SK-N-DZ (cell line): ENCODE data around the gene DGCR6. TPM values are rescaled to one million over a fixed set of nuclear protein-coding genes. Genes with fewer than 3 reads are reported as not detected.
"Not testable (repeated sequence)": the region's sequence is repeated elsewhere in the genome, so short reads cannot be mapped to it uniquely, and the experiment has no call there.

Source experiments
- DNase-seq: peaks from one replicate; pipeline ENCODE4 v3.0.0-alpha.2; 2015; ENCODE audit warnings: low spot score
- polyA plus RNA-seq, 2 experiments: library from polyadenylated mRNA; depleted of rRNA; stranded (reverse); fragments of >200 nt; gene quantifications; 2 replicates each; pipeline ENCODE4 v1.2.3, GENCODE V29; 2014

Gene DGCR6
- polyA plus RNA-seq (2014; cell fraction: cytosol; rRNA removed): 2.4 and 2.5 TPM in 2 replicates
- 13.5 and 15.4 TPM in 2 replicates for polyA plus RNA-seq (2014; cell fraction: nucleus; rRNA removed)

DNA sequence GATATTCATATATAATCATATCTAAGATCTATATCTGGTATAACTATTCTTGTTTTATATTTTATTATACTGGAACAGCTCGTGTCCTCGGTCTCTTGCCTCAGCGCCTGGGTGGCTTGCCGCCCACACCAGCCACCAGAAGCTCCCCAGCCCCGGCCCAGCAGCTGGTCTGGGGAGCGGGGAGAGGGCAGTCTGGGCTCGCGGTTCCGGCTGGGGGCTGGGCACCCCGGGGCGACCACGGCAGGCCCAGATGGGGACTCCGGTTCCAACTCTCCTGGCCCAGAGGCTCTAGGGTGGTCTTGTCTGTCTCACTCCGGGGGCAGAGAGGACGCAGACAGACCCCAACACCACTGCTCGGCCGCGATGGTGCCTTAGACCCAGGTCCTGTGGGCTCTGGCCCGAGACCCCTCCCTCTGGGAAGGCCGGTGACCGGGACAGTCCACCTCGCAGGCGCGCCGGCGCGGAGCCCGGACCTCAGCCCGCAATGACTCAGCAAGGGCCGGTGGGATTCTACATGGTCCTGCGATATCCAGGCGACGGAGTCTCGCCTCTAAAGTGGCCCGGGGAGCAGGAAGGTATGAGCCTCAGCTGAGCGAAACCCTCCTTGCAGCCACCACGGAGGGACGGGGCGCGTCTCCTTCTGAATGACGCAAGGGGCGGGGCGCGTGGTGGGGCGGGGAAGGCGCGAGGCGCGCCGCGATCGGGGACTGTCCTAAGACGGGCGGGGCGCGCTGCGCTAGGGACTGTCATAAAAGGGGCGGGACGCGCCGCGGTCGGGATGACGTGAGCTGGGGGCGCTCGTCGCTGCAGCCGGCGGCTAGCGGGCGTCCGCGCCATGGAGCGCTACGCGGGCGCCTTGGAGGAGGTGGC, at the start of gene DGCR6:
Gene DGCR6 (plus strand): TSS at position 781 of the 870 bp plus-strand sequence. CDS start 55 bp downstream, at position 836.
- no peak for DNase-seq

GRCh38 chr22:18859314-18859713, 46.8 kb upstream of the DGCR6 start:
- peak; percentile 2 for DNase-seq

GRCh38 chr22:18881260-18881659, 24.9 kb upstream of the DGCR6 start:
- peak; percentile 0 for DNase-seq

DNA sequence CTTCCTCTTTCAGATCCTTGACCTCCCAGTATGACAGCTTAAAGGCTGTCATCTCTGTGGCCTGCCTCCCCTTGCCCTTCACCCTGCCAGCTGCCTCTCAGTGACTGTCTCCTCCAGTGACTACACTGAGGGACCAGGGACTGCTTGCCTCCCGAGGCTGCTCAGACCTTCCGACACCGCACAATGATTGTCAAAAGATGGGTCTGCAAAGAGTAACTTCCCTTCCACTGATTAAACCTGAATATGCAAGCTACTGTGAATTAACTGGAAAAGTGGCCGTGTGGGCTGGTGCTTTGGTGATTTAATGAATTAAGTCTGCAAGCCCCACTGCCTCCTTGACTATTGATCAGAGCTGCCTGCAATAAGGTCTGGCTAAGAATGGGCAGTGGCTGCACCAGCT, 21.7 kb upstream of the DGCR6 start:
- DNase-seq: peak; percentile 3

DNA sequence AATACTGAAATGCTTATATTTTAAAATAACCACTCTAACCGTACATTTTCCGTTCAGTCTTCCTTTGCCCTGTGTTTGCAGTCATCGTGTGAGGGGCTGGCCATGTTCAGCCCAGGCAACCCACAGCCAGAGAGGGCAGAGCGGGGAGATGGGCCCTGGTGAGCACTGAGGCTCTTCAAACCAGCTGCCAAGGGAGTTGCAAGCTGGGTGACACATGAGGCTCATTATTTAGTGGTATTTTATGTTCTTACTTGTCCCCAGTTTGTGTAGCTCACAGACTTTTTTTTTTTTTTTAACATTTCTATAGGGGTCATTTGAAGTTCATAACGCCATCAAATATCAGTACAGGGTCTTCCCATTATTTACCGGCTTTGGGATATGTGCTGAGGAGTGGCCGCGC, 18.0 kb upstream of the DGCR6 start:
- no peak for DNase-seq

DNA sequence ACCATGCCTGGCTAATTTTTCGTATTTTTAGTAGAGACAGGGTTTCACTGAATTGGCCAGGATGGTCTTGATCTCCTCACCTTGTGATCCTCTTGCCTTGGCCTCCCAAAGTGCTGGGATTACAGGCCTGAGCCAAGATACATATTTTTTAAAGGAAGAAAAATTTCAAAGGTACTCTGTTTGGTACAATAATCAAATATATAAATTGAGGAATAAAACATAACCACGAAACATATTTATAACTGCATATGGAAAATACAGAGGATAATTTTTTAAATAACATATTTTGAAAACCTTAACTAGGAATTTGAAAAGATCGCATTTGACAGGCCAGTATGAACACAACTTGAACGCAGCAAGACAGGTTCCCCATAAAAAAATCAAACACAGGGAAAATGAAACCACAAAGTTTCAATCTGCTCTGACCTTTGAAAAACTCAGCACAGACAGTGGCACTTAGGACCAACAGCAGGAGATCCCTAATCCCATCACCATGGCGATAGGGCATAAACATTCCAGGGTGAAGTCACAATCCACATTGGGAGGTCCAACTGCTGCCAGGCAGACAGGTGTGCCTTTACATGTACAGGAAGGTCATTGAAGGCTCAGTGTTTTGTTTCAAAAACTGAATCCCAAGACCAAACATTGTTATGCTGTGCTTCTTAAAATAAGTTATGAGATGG, 15.5 kb upstream of the DGCR6 start:
- DNase-seq: not testable (repeated sequence)

DNA sequence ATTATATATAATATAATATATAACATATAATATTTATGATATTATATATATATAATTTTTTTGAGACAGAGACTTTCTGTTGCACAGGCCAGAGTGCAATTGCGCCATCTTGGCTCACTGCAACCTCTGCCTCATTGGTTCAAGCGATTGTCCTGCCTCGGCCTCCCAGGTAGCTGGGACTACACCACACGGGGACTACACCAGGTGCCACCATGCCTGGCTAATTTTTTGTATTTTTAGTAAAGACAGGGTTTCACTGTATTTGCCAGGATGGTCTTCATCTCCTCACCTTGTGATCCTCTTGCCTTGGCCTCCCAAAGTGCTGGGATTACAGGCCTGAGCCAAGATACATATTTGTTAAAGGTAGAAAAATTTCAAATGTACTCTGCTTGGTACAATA, 12.3 kb upstream of the DGCR6 start:
- DNase-seq: not testable (repeated sequence)

GRCh38 chr22:18896037-18896657, 10.0 kb upstream of the DGCR6 start:
- DNase-seq: not testable (repeated sequence)

- not testable (repeated sequence) for DNase-seq
These were observed 258 bp downstream of the DGCR6 start for GRCh38 chr22:18906410-18906745.

GRCh38 chr22:18906896-18907295, 776 bp downstream of the DGCR6 start:
- DNase-seq: no peak

DNA sequence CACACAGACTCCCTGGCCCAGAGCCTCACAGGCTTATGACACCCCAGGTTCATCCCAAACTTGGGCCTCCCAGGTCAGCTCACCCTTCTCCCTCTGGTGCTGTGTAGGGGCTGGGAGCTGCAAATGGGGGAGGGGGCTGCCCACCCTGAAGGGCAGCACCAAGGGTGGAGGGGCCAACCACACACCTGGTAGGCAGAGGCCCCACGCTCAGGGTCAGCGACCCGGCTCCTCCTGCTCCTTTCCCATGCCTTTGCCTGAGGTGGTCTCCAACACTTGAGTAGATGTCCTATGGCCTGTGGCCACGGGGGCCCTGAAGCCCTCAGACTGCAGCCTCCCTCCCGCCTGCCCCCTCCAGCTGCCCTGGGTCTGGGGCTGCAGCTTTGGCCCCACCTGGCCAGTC, 3.4 kb downstream of the DGCR6 start:
- DNase-seq: no peak

DNA sequence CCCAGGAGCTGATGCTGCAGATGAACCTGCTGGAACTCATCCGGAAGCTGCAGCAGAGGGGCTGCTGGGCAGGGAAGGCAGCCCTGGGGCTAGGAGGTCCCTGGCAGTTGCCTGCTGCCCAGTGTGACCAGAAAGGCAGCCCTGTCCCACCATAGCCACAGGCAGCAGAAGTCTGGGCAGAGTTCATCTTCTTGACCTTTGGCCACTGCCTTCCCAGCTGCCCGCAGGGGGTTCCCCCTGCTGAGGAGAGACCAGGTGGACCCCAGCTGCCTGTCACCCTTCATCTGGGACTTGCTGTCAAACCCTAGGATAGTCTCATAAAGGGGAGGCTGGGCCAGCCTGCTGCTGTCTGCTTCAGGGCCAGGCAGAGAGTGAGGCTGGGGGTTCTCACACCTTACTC, 5.4 kb downstream of the DGCR6 start:
- DNase-seq: not testable (repeated sequence)

DNA sequence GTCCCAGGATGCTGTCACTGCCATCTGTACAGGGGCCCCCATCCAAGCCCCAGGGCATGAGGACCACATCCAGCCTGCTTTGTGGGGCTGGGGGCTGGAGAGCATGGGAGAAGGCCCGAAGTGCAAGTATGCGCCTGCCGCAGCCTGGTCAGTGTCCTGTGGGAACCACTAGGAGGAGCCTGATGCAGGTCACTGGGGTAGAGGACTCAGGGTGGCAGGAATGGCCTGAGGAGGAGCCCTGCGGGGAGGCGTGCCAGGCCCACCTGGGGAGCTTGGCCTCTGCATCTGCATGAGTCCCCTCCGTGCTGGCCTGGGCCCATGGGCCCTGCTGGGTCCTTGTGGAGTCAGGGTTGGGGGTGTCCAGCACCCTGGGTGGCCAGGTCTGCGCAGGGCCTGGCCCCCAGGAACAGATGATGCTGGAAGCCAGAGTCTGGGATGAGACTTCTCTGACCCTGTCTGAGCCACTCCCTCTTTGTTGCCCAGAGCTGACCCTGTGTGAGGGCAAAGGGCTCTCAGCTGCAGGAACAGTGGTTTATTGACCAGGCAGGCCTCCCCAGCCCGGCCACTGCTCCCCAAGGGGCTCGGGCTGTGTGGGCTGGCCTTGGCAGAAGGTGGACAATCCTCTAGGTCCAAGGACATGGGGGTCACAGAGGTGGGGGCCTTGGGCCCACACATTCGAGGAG, 6.3 kb downstream of the DGCR6 start:
- not testable (repeated sequence) for DNase-seq

DNA sequence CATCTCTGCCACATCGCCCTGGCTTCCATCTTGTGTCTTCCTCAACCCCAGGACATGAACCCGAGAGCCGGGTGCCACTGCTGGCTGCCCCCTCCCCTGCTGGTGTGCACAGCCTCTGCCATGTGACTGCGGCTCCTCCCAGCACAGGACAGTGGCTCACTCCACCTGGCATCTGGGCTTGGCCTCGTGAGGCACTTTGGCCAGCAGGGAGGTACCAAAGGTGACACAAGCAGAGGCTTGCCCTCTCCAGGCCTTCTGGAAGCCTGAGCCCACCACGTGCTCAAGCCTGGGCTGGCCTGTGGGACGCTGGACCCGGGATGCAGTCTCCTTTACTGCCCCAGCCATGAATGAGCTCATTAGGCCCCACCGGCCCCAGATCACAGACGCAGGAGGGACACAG, 8.4 kb downstream of the DGCR6 start:
- DNase-seq: not testable (repeated sequence)

- not testable (repeated sequence) for DNase-seq
These were observed 9.4 kb downstream of the DGCR6 start for GRCh38 chr22:18915550-18915949.

- not testable (repeated sequence) for DNase-seq
These were observed 11.7 kb downstream of the DGCR6 start for GRCh38 chr22:18917818-18918217.

- not testable (repeated sequence) for DNase-seq
These were observed 14.3 kb downstream of the DGCR6 start for GRCh38 chr22:18920257-18920902.

DNA sequence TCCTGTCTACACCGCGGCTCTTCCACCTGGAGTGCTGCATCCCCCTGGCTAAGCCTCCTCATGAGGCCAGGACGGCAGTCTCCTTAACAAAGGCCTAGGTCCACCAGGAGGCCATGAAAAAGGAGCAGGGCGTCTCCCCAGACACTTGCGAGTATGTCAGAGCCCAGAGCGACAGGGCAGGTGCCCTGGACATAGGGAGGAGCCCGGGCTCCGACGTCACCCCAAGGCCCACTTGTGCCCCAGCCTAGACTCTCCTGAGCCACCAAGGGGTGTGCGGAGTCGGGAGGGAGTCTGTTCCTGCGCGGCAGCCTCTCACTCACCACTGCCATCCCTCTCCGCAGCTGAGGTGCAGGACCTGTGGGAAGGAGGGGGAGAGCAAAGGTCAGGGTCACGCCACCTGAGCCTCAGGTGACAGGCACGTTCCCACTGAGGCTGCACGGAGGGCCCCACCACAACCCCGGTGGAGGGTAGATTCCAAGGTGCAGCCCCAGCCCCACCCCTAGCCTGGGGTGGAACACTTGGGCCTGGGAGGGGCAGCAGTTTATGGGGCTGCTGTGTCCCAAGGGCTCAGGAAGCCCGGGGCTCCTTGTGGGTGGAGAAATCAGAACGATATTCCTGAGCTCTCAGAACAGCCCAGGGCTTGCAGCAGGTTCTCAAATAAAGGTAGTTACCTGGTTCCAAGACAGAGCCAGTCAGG, 19.4 kb downstream of the DGCR6 start:
- DNase-seq: no peak

DNA sequence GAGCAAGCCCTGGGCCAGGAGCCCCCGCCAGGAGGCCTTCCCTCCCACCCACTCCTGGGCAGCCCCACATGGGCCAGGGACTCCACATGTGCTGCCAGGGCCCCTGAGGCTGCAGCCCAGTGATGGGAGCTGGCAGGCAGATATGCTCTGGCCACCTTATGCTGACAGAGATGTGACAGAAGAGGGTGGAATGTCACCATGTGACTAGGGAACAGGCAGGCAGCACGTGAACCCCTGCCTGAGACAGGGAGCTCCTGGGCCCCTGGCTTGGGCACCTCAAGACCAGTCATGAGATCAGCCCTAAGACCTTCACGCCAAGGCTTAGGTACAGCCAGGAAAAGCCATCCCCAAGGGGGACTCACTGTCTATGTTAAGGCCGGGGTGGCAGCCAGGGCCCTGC, 20.9 kb downstream of the DGCR6 start:
- no peak for DNase-seq

GRCh38 chr22:18927573-18927972, 21.5 kb downstream of the DGCR6 start:
- DNase-seq: no peak

GRCh38 chr22:18929459-18929858, 23.3 kb downstream of the DGCR6 start:
- no peak for DNase-seq
